ACC112 (cell line): ENCODE results near the gene EML4.
A peak's percentile ranks its signal among the peaks of the same experiment; 100 is the strongest.
"Not testable (repeated sequence)": the region's sequence is repeated elsewhere in the genome, so short reads cannot be mapped to it uniquely, and the experiment has no call there.

Experiments
- H2AFZ ChIP-seq: fragments of 200-600 bp; sonication (generic); one replicate; pipeline ENCODE4 v1.6.0; 2017; ENCODE audit warnings: antibody characterized with exemption, low read length; ENCODE audit not compliant: unreplicated experiment
- H3K27ac ChIP-seq: fragments of 200-600 bp; sonication (generic); 2 replicates; pipeline ENCODE4 v1.5.1; 2014; ENCODE audit warnings: low read depth, mild to moderate bottlenecking, antibody characterized with exemption, low read length, moderate library complexity
- H3K27me3 ChIP-seq: fragments of 200-600 bp; sonication (generic); 2 replicates; pipeline ENCODE4 v1.6.1; 2014; ENCODE audit warnings: mild to moderate bottlenecking, antibody characterized with exemption, low read length, moderate library complexity, mixed read lengths; ENCODE audit not compliant: insufficient read depth
- H3K36me3 ChIP-seq: fragments of 200-600 bp; sonication (generic); 2 replicates; pipeline ENCODE4 v1.6.1; 2016; ENCODE audit warnings: mild to moderate bottlenecking, antibody characterized with exemption, low read length, moderate library complexity, mixed read lengths; ENCODE audit not compliant: insufficient read depth
- H3K4me1 ChIP-seq: fragments of 200-600 bp; sonication (generic); one replicate; pipeline ENCODE4 v1.6.1; 2016; ENCODE audit warnings: low read length, mixed read lengths; ENCODE audit not compliant: insufficient read depth, unreplicated experiment, control insufficient read depth
- H3K4me3 ChIP-seq: fragments of 200-600 bp; sonication (generic); 2 replicates; pipeline ENCODE4 v1.5.1; 2014; ENCODE audit warnings: mild to moderate bottlenecking, low read depth, low read length
- H3K79me2 ChIP-seq: fragments of 200-600 bp; sonication (generic); one replicate; pipeline ENCODE4 v1.6.0; 2016; ENCODE audit warnings: low read length; ENCODE audit not compliant: control insufficient read depth, unreplicated experiment, insufficient read depth

Gene EML4

GRCh38 chr2:42368817-42369531, 199.8 kb downstream of the EML4 start:
- Histone ChIP-seq H3K36me3 (no peaks in the 10 kb centered on the region), H2AFZ (no peak overlapping the region), H3K27ac (no peak overlapping the region)

GRCh38 chr2:42369532-42370229, 200.5 kb downstream of the EML4 start:
- Histone ChIP-seq H3K36me3 (no peaks in the 10 kb centered on the region), H3K4me3 (no peak overlapping the region), H3K27me3 (no peaks in the 10 kb centered on the region), H3K27ac (no peak overlapping the region), H2AFZ (no peak overlapping the region), H3K79me2 (no peaks in the 10 kb centered on the region), H3K4me1 (peaks cover 9% of the 10 kb centered on the region)

More at GRCh38 chr2:42368817-42369531, 199.8 kb downstream of the EML4 start:
- Histone ChIP-seq H3K27me3 (no peaks in the 10 kb centered on the region), H3K4me1 (peaks cover 9% of the 10 kb centered on the region), H3K79me2 (no peaks in the 10 kb centered on the region), H3K4me3 (no peak overlapping the region)

DNA sequence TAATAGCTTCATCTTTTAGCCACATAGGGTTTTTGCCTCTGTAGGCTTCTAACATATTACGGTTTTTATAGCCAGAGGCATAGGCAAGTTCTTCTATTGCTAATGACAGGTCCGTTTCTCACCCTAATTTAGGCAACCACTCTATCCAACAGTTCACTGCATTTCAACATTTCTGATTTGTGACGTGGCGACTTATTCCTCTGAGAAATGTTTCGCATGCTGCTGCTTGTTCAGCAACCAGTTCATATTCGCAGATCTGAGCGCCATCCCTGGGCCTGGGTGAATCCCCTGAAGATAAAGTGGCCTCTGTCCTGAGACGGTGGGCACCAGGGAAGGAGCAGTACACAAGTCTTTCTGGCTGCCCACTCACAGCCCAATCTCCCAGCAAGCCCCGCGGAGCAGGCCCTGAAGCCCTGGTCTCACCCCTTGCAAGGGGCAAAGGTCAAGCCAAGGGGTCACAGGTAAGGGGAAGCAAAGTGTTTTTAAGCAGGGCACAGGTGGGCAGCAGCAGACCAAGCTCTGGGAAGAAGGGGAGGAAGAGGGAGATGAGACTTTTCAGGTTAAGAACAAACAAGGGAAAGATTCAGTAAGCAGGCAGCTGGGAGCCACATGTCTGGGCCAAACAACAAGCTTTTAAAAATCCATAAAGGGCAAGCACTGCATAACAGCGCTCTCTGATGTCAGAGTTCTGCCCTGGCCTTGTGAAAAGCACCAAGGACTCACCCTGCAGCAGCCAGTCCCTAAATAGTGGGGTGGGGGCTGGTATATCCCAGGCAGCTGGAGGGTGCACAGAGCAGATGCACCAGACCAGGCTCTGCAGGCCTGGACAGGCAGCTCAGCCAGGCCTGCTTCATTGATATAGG, 202.7 kb downstream of the EML4 start:
- no peak overlapping the region for H2AFZ ChIP-seq
- H3K27me3 ChIP-seq, result no peaks in the 10 kb centered on the region
- H3K36me3 ChIP-seq, result no peaks in the 10 kb centered on the region
- no peak overlapping the region for H3K27ac ChIP-seq
- no peaks in the 10 kb centered on the region for H3K79me2 ChIP-seq
- no peak overlapping the region for H3K4me3 ChIP-seq
- H3K4me1 ChIP-seq, result peaks cover 9% of the 10 kb centered on the region

DNA sequence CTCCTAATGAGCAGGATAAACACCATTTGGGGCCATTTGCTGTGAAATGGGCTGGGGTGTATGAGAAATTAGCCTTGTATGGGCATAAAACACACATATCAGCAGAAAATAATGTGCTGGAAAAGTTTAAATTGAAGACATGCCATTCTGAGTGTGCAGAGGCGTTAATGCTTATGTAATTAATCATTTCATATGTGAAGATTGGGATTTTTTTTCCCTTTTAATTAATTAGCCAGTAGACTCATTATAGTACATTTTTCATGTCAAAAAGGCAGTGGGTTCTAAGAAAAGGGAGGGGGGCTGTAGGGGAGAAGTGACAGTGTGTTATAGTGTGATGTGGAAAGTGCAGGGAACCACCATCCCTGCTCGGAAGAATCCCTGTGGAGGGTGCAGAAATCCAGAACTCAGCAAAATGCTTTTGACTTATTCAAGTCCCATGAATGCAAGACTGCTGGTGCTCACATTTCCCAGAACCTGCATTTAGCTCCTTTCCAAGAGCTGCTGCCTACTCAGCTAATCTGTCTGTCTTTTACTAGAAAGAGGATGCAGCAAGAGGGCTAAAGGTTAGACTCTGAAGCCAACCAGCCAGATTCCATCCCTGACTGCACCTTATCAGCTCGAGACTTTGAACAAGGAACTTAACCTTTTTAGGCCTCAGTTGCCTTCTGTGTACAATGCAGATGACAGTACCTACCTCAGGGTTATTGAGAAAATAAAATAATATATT, 203.5 kb downstream of the EML4 start:
- H3K79me2 ChIP-seq, result no peaks in the 10 kb centered on the region
- H2AFZ ChIP-seq, result no peak overlapping the region
- H3K27ac ChIP-seq, result no peak overlapping the region
- H3K4me3 ChIP-seq, result no peak overlapping the region
- no peaks in the 10 kb centered on the region for H3K36me3 ChIP-seq
- H3K27me3 ChIP-seq, result no peaks in the 10 kb centered on the region
- peaks cover 6% of the 10 kb centered on the region for H3K4me1 ChIP-seq

- Histone ChIP-seq H3K4me1 (no peaks in the 10 kb centered on the region), H3K27me3 (no peaks in the 10 kb centered on the region), H2AFZ (peak overlapping the region; percentile 36), H3K79me2 (no peaks in the 10 kb centered on the region), H3K36me3 (no peaks in the 10 kb centered on the region), H3K4me3 (no peak overlapping the region), H3K27ac (no peak overlapping the region)
Measured at GRCh38 chr2:42376758-42377157, 207.6 kb downstream of the EML4 start.

DNA sequence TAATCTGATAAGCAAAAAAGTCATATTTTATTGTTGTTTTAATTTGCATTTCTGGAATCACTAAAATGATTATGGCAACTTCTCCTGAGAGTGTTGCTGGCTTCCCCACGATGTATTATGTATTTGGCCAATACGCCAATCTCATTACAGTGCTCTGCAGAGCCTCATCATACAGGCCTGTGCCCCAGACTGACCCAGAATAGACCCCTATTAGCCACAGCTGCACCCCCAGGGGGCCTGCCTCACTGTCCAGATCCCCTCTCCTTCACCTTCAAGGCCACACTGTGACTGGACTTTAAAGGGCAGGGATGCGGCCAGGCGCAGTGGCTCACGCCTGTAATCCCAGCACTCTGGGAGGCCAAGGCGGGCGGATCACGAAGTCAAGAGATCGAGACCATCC, 209.3 kb downstream of the EML4 start:
- H3K79me2 ChIP-seq, result no peaks in the 10 kb centered on the region
- no peaks in the 10 kb centered on the region for H3K4me1 ChIP-seq
- no peak overlapping the region for H3K4me3 ChIP-seq
- H3K27ac ChIP-seq, result no peak overlapping the region
- no peaks in the 10 kb centered on the region for H3K36me3 ChIP-seq
- H3K27me3 ChIP-seq, result no peaks in the 10 kb centered on the region
- no peak overlapping the region for H2AFZ ChIP-seq

GRCh38 chr2:42380026-42380425, 210.9 kb downstream of the EML4 start:
- not testable (repeated sequence) for H3K27ac ChIP-seq, H3K4me1 ChIP-seq, H3K27me3 ChIP-seq, H3K79me2 ChIP-seq, H3K36me3 ChIP-seq, H3K4me3 ChIP-seq, H2AFZ ChIP-seq

GRCh38 chr2:42382144-42382543, 213.0 kb downstream of the EML4 start:
- H3K79me2 ChIP-seq, result no peaks in the 10 kb centered on the region
- no peaks in the 10 kb centered on the region for H3K36me3 ChIP-seq
- H2AFZ ChIP-seq, result no peak overlapping the region
- H3K4me3 ChIP-seq, result no peak overlapping the region
- no peaks in the 10 kb centered on the region for H3K4me1 ChIP-seq
- no peak overlapping the region for H3K27ac ChIP-seq
- no peaks in the 10 kb centered on the region for H3K27me3 ChIP-seq
